GF-D8 (cell line): ENCODE measurements around the gene BCL3.
"Not testable (repeated sequence)": the region's sequence is repeated elsewhere in the genome, so short reads cannot be mapped to it uniquely, and the experiment has no call there.

Source experiments
- DNase-seq: peaks from one replicate; lab custom pipeline; 2025; lab: John Stamatoyannopoulos, UW

The BCL3 gene

GRCh38 chr19:44720945-44721344 lies 27.6 kb upstream of the BCL3 start:
- no peak for DNase-seq

GRCh38 chr19:44721369-44721768 lies 27.1 kb upstream of the BCL3 start:
- DNase-seq, result not testable (repeated sequence)

GRCh38 chr19:44722131-44723121 lies 26.1 kb upstream of the BCL3 start:
- peak; percentile 73 for DNase-seq

DNA sequence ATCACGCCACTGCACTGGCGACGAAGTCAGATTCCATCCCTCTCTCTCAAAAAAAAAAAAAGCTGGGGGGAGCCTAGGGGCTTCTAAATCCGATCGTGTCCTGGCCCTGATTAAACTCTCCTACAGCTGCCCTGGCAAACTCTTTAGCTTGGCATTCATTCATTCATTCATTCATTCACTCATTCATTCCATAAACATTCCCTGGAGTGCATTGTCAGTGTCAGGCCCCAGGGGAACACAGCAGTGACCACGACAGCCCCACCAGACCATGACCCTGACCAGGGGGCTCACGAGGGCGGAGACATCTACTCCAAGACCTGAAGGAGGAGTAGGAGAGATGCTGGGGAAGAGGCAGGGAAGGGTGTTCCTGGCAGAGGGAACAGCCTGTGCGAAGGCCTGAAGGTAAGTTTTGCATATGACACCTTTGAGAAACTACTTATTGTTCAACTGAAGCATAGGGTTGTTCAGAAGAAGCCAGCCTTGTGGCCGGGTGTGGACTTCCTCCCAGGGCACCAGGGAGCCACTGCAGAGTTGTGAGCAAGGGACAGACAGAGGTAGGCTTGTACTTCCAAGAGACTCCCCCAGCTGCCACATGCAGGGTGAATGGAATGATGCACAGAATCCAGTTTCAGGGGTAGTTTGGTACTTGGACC lies 25.1 kb upstream of the BCL3 start:
- peak; percentile 44 for DNase-seq

- peak; percentile 44 for DNase-seq
Observed at GRCh38 chr19:44723952-44724319, 24.6 kb upstream of the BCL3 start.

DNA sequence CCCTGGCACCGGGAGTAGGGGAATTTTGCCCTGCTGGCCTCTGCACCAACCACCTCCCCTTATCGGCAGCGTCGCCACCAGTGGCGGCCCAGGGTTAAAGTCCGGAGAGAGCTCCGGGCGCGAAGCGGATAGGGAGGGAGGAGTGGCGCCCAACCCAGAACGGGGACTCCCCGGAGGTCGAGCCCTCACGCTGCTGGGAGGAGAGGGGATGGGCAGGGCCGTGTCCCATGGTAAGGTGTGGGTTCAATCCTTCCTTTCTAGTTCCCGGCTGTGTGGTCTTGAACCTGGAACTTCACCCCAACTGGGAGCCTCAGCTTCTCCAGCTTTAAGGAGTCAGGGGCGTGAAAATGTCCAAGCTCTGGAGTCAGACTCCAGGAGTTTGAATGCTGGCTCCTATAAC lies 23.3 kb upstream of the BCL3 start:
- DNase-seq, result no peak

GRCh38 chr19:44725684-44726083 lies 22.8 kb upstream of the BCL3 start:
- no peak for DNase-seq

- no peak for DNase-seq
Observed at GRCh38 chr19:44726465-44726864, 22.0 kb upstream of the BCL3 start.

- no peak for DNase-seq
Observed at GRCh38 chr19:44728178-44728577, 20.3 kb upstream of the BCL3 start.

DNA sequence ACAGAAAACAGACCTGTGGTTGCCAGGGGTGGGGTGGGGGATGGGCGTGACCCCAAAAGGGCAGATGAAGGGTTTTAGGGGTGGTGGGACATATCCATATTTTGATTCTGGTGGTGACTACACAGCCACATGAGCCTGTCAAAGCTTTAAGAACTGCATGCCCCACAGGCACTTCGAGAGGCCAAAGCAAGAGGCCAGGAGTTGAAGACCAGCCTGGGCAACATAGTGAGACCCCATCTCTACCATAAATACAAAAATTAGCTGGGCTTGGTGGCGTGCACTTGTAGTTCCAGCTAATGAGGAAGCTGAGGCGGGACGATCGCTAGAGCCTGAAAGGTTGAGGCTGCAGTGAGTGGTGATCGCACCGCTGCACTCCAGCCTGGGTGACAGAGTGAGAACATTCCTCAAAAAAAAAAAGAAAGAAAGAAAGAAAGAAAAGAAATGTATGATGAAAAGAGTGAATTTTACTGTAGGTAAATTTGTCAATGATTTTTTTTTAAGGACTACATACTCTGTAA lies 18.9 kb upstream of the BCL3 start:
- no peak for DNase-seq

DNA sequence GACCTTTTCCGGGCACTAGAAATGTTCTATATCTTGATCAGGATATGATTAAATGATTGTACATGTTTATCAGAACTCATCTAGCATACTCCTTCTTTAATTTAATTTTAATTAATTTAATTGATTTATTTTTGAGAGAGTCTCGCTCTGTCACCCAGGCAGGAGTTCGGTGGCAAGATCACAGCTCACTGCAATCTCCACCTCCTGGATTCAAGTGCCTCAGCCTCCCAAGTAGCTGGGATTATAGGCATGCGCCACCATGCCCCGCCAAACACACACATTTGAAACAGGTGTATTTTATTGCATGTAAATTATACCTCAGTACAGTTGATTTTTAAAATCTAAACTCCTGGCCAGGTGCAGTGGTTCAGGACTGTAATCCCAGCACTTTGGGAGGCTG lies 17.4 kb upstream of the BCL3 start:
- DNase-seq, result no peak

- no peak for DNase-seq
Observed at GRCh38 chr19:44731622-44732021, 16.9 kb upstream of the BCL3 start.

- DNase-seq, result no peak
Observed at GRCh38 chr19:44732235-44733014, 16.1 kb upstream of the BCL3 start.

DNA sequence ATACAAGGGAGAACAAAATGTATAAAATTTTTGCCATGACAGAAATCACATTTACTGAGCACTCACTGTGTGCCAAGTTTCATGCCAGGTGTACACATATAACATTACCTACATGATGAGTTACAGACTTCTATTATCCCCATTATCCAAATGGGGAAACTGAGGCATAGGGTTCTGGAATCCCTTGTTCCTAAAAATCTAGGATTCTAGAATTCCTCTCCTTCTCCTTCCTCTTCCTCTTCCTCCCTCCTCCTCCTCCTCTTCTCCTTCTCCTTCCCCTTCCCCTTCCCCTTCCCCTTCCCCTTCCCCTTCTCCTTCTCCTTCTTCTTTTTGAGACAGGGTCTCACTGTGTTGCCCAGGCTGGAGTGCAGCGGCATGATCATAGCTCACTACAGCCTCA lies 14.2 kb upstream of the BCL3 start:
- no peak for DNase-seq

DNA sequence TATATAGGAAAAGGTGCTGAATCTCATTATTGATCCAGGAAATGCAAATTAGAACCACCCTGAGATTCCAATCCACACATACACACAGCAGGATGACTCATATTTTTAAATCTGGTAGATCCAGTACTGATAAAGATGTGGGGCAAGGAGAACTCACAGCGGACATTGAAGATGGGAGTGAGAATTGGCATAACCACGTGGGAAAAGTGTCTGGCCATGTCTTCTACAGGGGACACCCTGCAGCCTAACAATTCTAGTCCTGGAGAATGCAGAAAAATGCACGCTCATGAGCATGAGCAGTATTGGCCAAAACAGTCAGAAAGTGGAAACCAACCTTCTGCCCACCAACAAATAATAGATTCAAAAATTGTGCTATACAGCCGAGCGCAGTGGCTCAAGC lies 13.5 kb upstream of the BCL3 start:
- no peak for DNase-seq

DNA sequence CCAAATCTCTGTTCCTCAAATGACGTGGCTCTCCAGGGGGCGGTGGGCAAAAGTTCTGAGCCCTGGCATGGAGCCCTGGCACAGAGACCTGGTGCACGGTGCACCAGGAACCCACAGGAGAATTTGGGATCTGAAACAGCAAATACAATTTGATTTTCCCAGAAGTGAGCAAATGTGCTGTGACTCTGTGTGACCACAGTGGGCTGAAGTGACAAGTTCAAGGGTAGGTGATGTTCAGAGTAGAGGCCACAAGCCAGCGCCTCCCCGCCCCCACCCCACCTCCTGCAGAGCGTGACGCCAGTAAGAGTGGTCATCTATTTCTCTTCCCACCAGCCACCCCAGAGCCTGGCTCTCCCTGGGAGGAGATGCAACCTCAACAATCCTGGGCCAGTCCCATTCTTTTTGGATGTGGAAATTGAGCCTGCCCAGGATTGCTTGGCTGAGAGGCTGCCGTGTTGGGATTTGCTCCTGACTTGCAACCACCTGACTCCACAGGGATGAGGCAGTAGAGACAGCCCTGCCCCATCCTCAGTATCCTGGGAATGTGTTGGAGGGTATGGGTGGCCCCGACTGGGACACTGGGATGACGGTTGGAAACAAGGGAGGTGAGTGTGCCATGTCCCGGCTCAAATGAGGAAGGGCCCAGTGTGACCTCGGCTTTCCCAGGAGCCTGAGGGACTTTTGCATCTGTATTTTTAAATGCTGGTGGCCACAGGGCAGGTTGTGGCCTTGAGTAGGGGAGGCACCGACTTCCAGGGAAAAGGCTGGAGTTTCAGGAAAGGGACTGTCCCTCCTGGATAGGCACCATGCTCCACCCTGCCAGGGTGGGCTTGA lies 11.1 kb upstream of the BCL3 start:
- no peak for DNase-seq

GRCh38 chr19:44738136-44738535 lies 10.4 kb upstream of the BCL3 start:
- DNase-seq, result no peak

GRCh38 chr19:44738603-44739558 lies 9.6 kb upstream of the BCL3 start:
- no peak for DNase-seq

DNA sequence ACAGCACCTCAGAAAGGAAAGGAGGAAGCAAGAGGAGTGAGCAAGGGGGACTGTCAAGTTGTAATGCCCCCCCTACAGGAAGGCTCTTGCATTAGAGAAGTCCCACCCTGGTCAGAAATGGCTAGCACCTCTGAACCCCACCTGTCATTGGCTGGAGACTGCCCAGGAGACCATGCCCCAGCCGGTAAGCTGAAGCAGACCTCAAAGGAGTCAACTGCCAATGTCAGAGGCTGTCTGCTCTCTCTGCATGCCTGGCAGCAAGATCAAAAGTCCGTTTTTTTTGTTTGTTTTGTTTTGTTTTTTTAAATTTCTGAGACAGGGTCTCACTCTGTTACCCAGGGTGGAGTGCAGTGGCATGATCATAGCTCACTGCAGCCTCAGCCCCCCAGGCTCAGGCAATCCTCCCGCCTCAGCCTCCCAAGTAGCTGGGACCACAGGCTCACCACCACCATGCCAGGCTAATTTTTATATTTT lies 8.1 kb upstream of the BCL3 start:
- no peak for DNase-seq

DNA sequence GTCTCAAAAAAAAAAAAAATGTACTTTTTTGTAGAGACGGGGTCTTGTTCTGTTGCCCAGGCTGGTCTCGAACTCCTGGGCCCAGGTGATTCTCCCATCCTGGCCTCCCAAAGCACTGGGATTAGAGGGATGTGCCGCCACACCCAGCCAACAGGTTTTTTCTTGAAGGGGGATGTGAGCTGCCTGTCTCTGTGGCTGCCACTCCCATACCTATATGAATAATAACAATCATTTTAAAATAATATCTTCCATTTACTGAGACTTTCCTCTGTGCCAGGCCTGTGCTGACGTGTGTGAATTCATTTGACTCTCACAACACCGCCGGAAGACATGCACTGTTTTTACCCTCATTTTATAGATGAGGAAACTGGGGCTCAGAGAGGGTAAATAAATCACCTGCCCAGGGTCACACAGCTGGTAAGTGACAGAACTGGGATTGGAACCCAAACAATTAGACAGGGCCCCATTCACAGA lies 7.2 kb upstream of the BCL3 start:
- peak; percentile 39 for DNase-seq
